ENCODE results near the gene C19orf53.

Gene C19orf53

DNA sequence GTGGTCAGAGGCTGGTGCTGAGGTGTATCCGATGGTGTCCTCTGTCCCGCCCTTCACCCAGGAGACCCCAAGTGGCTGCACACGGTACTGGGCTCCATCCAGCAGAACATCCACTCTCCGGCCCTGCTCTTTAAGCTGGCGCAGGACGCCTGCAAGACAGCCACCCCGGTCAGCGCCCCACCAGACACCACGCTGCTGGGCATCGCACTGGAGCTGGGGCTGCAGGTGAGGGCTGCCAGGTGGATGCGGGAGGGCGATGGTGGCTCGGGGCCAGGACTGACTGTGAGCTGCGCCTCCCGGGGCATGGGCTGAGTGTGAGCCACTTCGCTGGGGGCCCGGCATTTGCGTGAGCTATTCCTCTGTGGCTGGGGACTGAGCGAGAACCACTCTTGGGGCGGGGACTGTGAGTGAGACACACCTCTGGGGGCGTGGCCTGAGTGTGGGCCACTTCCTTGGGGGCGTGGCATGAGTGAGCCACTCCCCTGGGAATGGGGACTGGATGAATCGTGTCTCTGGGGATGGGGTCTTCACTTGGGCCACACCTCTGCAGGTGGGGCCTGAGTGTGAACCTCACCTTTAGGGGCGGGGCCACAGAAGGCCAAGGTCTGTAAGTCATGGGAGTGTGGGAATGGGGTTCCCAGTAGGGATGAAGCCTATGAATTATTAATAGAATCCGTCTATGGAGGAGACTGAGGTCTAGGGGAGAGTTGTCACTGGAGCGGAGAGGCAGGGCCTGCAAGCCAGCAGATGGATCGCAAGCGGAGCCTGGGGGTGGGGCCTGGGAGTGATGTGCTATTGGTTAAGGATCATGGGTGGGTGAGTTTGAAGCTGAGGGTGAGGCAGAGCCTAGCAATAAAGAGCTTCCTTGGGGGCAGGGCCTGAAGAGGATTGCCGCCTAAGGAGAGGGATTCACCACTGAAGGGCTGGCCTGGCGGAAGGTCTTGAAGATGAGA is 51.5 kb downstream of the C19orf53 start:
- no peak overlapping the region for H3K4me3 ChIP-seq (ENCODE audit: low read depth, low read length)
- TF ChIP-seq, protein P1, sequence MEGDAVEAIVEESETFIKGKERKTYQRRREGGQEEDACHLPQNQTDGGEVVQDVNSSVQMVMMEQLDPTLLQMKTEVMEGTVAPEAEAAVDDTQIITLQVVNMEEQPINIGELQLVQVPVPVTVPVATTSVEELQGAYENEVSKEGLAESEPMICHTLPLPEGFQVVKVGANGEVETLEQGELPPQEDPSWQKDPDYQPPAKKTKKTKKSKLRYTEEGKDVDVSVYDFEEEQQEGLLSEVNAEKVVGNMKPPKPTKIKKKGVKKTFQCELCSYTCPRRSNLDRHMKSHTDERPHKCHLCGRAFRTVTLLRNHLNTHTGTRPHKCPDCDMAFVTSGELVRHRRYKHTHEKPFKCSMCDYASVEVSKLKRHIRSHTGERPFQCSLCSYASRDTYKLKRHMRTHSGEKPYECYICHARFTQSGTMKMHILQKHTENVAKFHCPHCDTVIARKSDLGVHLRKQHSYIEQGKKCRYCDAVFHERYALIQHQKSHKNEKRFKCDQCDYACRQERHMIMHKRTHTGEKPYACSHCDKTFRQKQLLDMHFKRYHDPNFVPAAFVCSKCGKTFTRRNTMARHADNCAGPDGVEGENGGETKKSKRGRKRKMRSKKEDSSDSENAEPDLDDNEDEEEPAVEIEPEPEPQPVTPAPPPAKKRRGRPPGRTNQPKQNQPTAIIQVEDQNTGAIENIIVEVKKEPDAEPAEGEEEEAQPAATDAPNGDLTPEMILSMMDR (IDR thresholded peaks at IDR 0.05; ENCODE audit: low read depth, low read length, missing control alignments), result peak; percentile 26
- DNase-seq (ENCODE audit: low read depth), result no peak

DNA sequence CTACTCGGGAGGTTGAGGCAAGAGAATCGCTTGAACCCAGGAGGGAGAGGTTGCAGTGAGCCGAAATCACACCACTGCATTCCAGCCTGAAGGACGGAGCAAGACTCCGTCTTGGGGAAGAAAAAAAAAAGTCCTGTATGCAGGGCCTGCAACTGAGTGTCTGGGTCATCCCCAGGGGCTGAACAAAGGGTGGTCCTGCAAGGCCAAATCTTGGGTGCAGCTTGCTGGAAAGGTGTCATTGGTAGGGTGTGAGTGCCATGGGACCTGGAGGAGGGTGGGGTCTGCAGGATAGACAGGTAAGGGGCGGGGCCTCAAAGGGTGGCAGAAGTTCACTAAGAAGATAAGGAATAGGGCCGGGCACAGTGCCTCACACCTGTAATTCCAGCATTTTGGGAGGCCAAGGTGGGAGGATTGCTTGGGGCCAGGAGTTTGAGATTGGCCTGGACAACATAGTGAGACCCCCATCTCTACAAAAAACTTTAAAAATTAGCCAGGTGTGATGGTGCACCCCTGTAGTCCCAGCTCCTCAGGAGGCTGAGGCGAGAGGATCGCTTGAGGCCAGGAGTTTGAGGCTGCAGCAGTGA is 52.5 kb downstream of the C19orf53 start:
- DNase-seq (ENCODE audit: low read depth), result no peak
- H3K4me3 ChIP-seq (ENCODE audit: low read depth, low read length), result no peak overlapping the region
- TF ChIP-seq, protein P1 (IDR thresholded peaks at IDR 0.05; ENCODE audit: low read depth, low read length, missing control alignments), result no peak

DNA sequence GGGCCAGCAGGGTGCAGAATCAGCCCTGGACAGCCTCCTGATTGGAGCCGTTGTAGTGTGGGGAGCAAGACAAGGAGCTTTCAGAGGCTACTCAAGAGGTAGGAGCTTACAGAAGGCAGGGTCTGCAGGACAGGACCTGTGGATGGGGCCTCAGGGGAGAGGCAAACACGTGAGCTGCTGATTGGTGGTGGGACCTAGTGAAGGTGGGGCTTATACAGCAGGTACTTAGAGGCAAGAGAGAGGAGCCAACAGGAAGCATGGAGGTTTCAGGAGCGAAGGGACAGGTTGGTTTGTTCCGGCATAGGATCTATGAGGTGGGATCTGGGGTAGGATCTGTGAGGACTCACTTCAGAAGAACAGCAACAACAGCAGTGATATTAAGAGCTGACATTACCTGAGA is 53.4 kb downstream of the C19orf53 start:
- H3K4me3 ChIP-seq (ENCODE audit: low read depth, low read length), result no peak overlapping the region
- no peak for DNase-seq (ENCODE audit: low read depth)
- TF ChIP-seq, protein P1 (IDR thresholded peaks at IDR 0.05; ENCODE audit: low read depth, low read length, missing control alignments), result no peak
